Lower leg skin (tissue), 3 donors: ENCODE results near the gene LACTBL1.

ENCODE experiments used
- CTCF ChIP-seq, 3 donors: fragments of 450-650 bp; IDR thresholded peaks; one replicate each; pipeline ENCODE4 v1.5.1; 2016; ENCODE audit warnings: antibody characterized with exemption in 3 of 3, mild to moderate bottlenecking in 3 of 3, moderate library complexity in 2 of 3
- POLR2A ChIP-seq, 2 donors: fragments of 450-650 bp; IDR thresholded peaks; one replicate each; pipeline ENCODE4 v1.6.1; 2016 to 2017; ENCODE audit warnings: antibody characterized with exemption in 2 of 2, mild to moderate bottlenecking in 1 of 2, moderate library complexity in 1 of 2

DNA sequence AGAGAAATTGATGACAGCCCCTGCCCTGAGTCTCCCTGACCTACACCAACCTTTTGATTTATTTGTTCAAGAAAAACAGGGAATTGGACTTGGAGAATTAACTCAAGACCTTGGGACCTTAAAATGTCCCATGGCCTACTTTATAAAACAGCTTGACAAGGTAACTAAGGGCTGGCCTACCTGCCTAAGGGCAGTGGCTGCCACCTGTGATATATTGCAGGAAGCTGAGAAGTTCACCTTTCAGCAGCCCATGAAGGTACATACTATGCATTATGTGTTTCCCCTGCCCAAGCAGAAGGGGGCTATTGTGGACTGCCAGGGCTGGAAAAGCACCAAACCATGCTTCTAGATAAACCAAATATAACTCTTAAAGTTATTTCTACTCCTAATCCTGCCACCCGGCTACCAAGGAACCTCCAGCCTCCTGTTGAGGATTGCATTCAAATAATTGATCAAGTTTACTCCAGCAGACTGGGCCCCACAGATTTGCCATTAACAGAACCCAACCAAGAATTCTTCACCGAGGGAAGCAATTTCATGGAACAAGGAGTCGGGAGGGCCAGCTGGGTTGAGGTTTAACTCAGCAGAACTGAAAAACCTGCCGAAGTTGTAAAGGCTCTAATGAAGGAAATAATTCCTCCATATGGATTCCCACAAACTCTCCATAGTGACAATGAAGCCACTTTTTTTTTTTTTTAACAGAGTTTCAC is 28.2 kb downstream of the LACTBL1 start:
- TF ChIP-seq CTCF (IDR thresholded peaks at IDR 0.05) (no peak), POLR2A (IDR thresholded peaks at IDR 0.05) (no peak)
